VCaP (cell line): ENCODE data around the gene LAMP5.

Experiments used
- H3K27ac ChIP-seq: fragments of 450-650 bp; 2 replicates; pipeline ENCODE4 v1.5.1; 2017
- TF ChIP-seq, protein P1 (sequence below): fragments of 450-650 bp; conservative IDR thresholded peaks from 2 replicates; pipeline ENCODE4 v1.5.1; 2017; ENCODE audit warnings: mild to moderate bottlenecking, moderate library complexity

LAMP5 gene

GRCh38 chr20:9516234-9516871 is 2.0 kb downstream of the LAMP5 start:
- H3K27ac ChIP-seq, result no peak overlapping the region
- TF ChIP-seq, protein P1, sequence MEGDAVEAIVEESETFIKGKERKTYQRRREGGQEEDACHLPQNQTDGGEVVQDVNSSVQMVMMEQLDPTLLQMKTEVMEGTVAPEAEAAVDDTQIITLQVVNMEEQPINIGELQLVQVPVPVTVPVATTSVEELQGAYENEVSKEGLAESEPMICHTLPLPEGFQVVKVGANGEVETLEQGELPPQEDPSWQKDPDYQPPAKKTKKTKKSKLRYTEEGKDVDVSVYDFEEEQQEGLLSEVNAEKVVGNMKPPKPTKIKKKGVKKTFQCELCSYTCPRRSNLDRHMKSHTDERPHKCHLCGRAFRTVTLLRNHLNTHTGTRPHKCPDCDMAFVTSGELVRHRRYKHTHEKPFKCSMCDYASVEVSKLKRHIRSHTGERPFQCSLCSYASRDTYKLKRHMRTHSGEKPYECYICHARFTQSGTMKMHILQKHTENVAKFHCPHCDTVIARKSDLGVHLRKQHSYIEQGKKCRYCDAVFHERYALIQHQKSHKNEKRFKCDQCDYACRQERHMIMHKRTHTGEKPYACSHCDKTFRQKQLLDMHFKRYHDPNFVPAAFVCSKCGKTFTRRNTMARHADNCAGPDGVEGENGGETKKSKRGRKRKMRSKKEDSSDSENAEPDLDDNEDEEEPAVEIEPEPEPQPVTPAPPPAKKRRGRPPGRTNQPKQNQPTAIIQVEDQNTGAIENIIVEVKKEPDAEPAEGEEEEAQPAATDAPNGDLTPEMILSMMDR, result no peak

GRCh38 chr20:9517297-9518162 is 3.1 kb downstream of the LAMP5 start:
- no peak overlapping the region for H3K27ac ChIP-seq
- TF ChIP-seq, protein P1, result no peak

GRCh38 chr20:9518576-9519175 is 4.3 kb downstream of the LAMP5 start:
- no peak overlapping the region for H3K27ac ChIP-seq
- TF ChIP-seq, protein P1, result no peak

DNA sequence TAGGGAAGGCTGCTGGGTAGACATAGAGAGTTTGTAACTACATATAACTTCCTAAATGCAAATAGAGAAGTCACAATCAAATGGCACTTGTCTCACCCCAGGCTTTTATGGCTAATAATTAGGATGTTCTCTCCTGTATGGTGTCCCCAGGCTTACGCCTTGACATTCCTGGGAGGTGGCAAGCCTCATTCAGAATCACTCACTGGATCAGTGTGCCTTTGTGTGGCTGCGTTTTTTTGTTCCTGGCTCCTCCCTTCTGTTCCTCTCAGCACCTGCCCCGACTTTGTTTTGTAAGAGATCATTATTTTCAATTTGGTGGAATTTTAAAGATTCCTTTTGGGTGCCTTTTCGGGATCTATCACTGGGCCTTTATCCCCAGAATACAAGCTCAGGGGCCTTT is 5.7 kb downstream of the LAMP5 start:
- TF ChIP-seq, protein P1, result no peak
- H3K27ac ChIP-seq, result no peak overlapping the region

GRCh38 chr20:9523636-9524035 is 9.2 kb downstream of the LAMP5 start:
- H3K27ac ChIP-seq, result no peak overlapping the region
- TF ChIP-seq, protein P1, result no peak

- no peak overlapping the region for H3K27ac ChIP-seq
Observed at GRCh38 chr20:9531581-9531980, 17.2 kb downstream of the LAMP5 start.

More at GRCh38 chr20:9531581-9531980, 17.2 kb downstream of the LAMP5 start:
- TF ChIP-seq, protein P1, result no peak
